ENCODE measurements around the gene NFYB. TPM values are rescaled to one million over a fixed set of nuclear protein-coding genes. Genes with fewer than 3 reads are reported as not detected.
"Not testable (repeated sequence)": the region's sequence is repeated elsewhere in the genome, so short reads cannot be mapped to it uniquely, and the experiment has no call there.

Gene NFYB
- polyA plus RNA-seq, 1 donor from 2014 or later: 33.3 TPM

- Mint-ChIP-seq H3K4me3 (peak overlapping the region in 1 of 4 donors; percentile 36), H3K27me3 (peaks cover 5% of the 10 kb centered on the region), H3K27ac (no peak overlapping the region), H3K36me3 (peaks cover 1% of the 10 kb centered on the region), H3K4me1 (no peaks in the 10 kb centered on the region), H3K9me3 (peaks cover 0 to 2% (median 1%) of the 10 kb centered on the region in 3 donors)
These were observed 4.5 kb upstream of the NFYB start for GRCh38 chr12:104142543-104142942.

- Mint-ChIP-seq H3K27me3 (peaks cover 3% of the 10 kb centered on the region), H3K4me1 (peaks cover 15 to 18% (median 16%) of the 10 kb centered on the region in 3 donors), H3K9me3 (peaks cover 0 to 1% (median 0%) of the 10 kb centered on the region in 3 donors), H3K36me3 (peaks cover 1% of the 10 kb centered on the region), H3K27ac (peak overlapping the region in 1 of 3 donors; percentile 43), H3K4me3 (peak overlapping the region; percentile 67 to 78 (median 68))
These were observed 765 bp upstream of the NFYB start for GRCh38 chr12:104138797-104139152.

- H3K4me1 Mint-ChIP-seq: peaks cover 16 to 25% (median 19%) of the 10 kb centered on the region in 3 donors
- H3K36me3 Mint-ChIP-seq: peaks cover 1% of the 10 kb centered on the region
- H3K27ac Mint-ChIP-seq: peak overlapping the region; percentile 44 to 94 (median 84)
- peak overlapping the region; percentile 91 to 98 (median 94) for H3K4me3 Mint-ChIP-seq
- no peaks in the 10 kb centered on the region for H3K27me3 Mint-ChIP-seq
- H3K9me3 Mint-ChIP-seq: no peaks in the 10 kb centered on the region
These were observed 759 bp downstream of the NFYB start for GRCh38 chr12:104137001-104137901.

GRCh38 chr12:104136577-104136976 lies 1.4 kb downstream of the NFYB start:
- peaks cover under 1% of the 10 kb centered on the region for H3K36me3 Mint-ChIP-seq
- peak overlapping the region; percentile 91 to 98 (median 94) for H3K4me3 Mint-ChIP-seq
- H3K4me1 Mint-ChIP-seq: peaks cover 19 to 26% (median 22%) of the 10 kb centered on the region in 3 donors
- no peaks in the 10 kb centered on the region for H3K9me3 Mint-ChIP-seq
- peak overlapping the region in 2 of 3 donors; percentile 44 to 84 for H3K27ac Mint-ChIP-seq
- no peaks in the 10 kb centered on the region for H3K27me3 Mint-ChIP-seq

GRCh38 chr12:104134882-104135281 lies 3.1 kb downstream of the NFYB start:
- peaks cover 19 to 28% (median 22%) of the 10 kb centered on the region in 3 donors for H3K4me1 Mint-ChIP-seq
- no peak overlapping the region for H3K27ac Mint-ChIP-seq
- H3K9me3 Mint-ChIP-seq: no peaks in the 10 kb centered on the region
- no peaks in the 10 kb centered on the region for H3K27me3 Mint-ChIP-seq
- no peak overlapping the region for H3K4me3 Mint-ChIP-seq
- no peaks in the 10 kb centered on the region for H3K36me3 Mint-ChIP-seq

GRCh38 chr12:104133866-104134265 lies 4.1 kb downstream of the NFYB start:
- no peak overlapping the region for H3K27ac Mint-ChIP-seq
- no peaks in the 10 kb centered on the region for H3K36me3 Mint-ChIP-seq
- H3K4me1 Mint-ChIP-seq: peaks cover 19 to 28% (median 28%) of the 10 kb centered on the region in 3 donors
- no peaks in the 10 kb centered on the region for H3K9me3 Mint-ChIP-seq
- no peak overlapping the region for H3K4me3 Mint-ChIP-seq
- no peaks in the 10 kb centered on the region for H3K27me3 Mint-ChIP-seq

GRCh38 chr12:104133321-104133720 lies 4.7 kb downstream of the NFYB start:
- H3K36me3 Mint-ChIP-seq: no peaks in the 10 kb centered on the region

GRCh38 chr12:104132351-104132956 lies 5.6 kb downstream of the NFYB start:
- Mint-ChIP-seq H3K9me3 (no peaks in the 10 kb centered on the region), H3K4me3 (no peak overlapping the region), H3K36me3 (no peaks in the 10 kb centered on the region), H3K4me1 (peaks cover 19 to 29% (median 29%) of the 10 kb centered on the region in 3 donors), H3K27ac (no peak overlapping the region), H3K27me3 (no peaks in the 10 kb centered on the region)

More at GRCh38 chr12:104133321-104133720, 4.7 kb downstream of the NFYB start:
- Mint-ChIP-seq H3K27ac (no peak overlapping the region), H3K4me1 (peaks cover 19 to 29% (median 28%) of the 10 kb centered on the region in 3 donors), H3K9me3 (no peaks in the 10 kb centered on the region), H3K4me3 (peak overlapping the region in 1 of 4 donors; percentile 34), H3K27me3 (no peaks in the 10 kb centered on the region)

- Mint-ChIP-seq H3K9me3 (no peaks in the 10 kb centered on the region), H3K36me3 (no peaks in the 10 kb centered on the region), H3K4me1 (peaks cover 13 to 23% (median 21%) of the 10 kb centered on the region in 3 donors), H3K27me3 (no peaks in the 10 kb centered on the region), H3K27ac (peak overlapping the region in 1 of 3 donors; percentile 24), H3K4me3 (no peak overlapping the region)
These were observed 6.4 kb downstream of the NFYB start for GRCh38 chr12:104131609-104132008.

GRCh38 chr12:104130760-104131159 lies 7.2 kb downstream of the NFYB start:
- no peak overlapping the region for H3K27ac Mint-ChIP-seq
- no peak overlapping the region for H3K4me3 Mint-ChIP-seq

GRCh38 chr12:104126548-104126947 lies 11.5 kb downstream of the NFYB start:
- no peaks in the 10 kb centered on the region for H3K9me3 Mint-ChIP-seq
- peaks cover 4% of the 10 kb centered on the region for H3K36me3 Mint-ChIP-seq
- no peak overlapping the region for H3K4me3 Mint-ChIP-seq
- no peak overlapping the region for H3K27ac Mint-ChIP-seq
- no peaks in the 10 kb centered on the region for H3K27me3 Mint-ChIP-seq
- H3K4me1 Mint-ChIP-seq: peaks cover 0 to 7% (median 3%) of the 10 kb centered on the region in 3 donors

More at GRCh38 chr12:104130760-104131159, 7.2 kb downstream of the NFYB start:
- H3K4me1 Mint-ChIP-seq: peaks cover 6 to 16% (median 13%) of the 10 kb centered on the region in 3 donors
- no peaks in the 10 kb centered on the region for H3K27me3 Mint-ChIP-seq
- peaks cover 2% of the 10 kb centered on the region for H3K36me3 Mint-ChIP-seq
- H3K9me3 Mint-ChIP-seq: no peaks in the 10 kb centered on the region

- Mint-ChIP-seq H3K27me3 (no peaks in the 10 kb centered on the region), H3K4me3 (no peak overlapping the region), H3K27ac (no peak overlapping the region), H3K36me3 (peaks cover 4% of the 10 kb centered on the region), H3K9me3 (no peaks in the 10 kb centered on the region), H3K4me1 (peaks cover 0 to 2% (median 1%) of the 10 kb centered on the region in 3 donors)
These were observed 15.7 kb downstream of the NFYB start for GRCh38 chr12:104122298-104122697.

GRCh38 chr12:104121001-104121400 lies 17.0 kb downstream of the NFYB start:
- H3K36me3 Mint-ChIP-seq: peaks cover 3% of the 10 kb centered on the region
- H3K9me3 Mint-ChIP-seq: no peaks in the 10 kb centered on the region
- H3K4me1 Mint-ChIP-seq: peaks cover 0 to 2% (median 1%) of the 10 kb centered on the region in 3 donors
- no peaks in the 10 kb centered on the region for H3K27me3 Mint-ChIP-seq
- no peak overlapping the region for H3K27ac Mint-ChIP-seq
- H3K4me3 Mint-ChIP-seq: no peak overlapping the region

- no peak overlapping the region for H3K27ac Mint-ChIP-seq
- H3K4me1 Mint-ChIP-seq: peaks cover 0 to 6% (median 5%) of the 10 kb centered on the region in 3 donors
- no peak overlapping the region for H3K4me3 Mint-ChIP-seq
- no peaks in the 10 kb centered on the region for H3K9me3 Mint-ChIP-seq
- peaks cover 2% of the 10 kb centered on the region for H3K36me3 Mint-ChIP-seq
- no peaks in the 10 kb centered on the region for H3K27me3 Mint-ChIP-seq
These were observed 22.4 kb downstream of the NFYB start for GRCh38 chr12:104115587-104115975.

- not testable (repeated sequence) for H3K27me3 Mint-ChIP-seq, H3K9me3 Mint-ChIP-seq, H3K4me3 Mint-ChIP-seq, H3K36me3 Mint-ChIP-seq, H3K4me1 Mint-ChIP-seq
- H3K27ac Mint-ChIP-seq: peak overlapping the region in 1 of 3 donors; percentile 26
These were observed 23.0 kb downstream of the NFYB start for GRCh38 chr12:104114834-104115586.

Measured in IgD-negative memory B cell (primary cell).